NCI-H2171 treated with DMSO at 0.1 percent for 48 hours (cell line): ENCODE measurements around the gene FAT1.

Experiments used
- DNase-seq: peaks from one replicate; lab custom pipeline; 2025; lab: John Stamatoyannopoulos, UW

FAT1 gene

DNA sequence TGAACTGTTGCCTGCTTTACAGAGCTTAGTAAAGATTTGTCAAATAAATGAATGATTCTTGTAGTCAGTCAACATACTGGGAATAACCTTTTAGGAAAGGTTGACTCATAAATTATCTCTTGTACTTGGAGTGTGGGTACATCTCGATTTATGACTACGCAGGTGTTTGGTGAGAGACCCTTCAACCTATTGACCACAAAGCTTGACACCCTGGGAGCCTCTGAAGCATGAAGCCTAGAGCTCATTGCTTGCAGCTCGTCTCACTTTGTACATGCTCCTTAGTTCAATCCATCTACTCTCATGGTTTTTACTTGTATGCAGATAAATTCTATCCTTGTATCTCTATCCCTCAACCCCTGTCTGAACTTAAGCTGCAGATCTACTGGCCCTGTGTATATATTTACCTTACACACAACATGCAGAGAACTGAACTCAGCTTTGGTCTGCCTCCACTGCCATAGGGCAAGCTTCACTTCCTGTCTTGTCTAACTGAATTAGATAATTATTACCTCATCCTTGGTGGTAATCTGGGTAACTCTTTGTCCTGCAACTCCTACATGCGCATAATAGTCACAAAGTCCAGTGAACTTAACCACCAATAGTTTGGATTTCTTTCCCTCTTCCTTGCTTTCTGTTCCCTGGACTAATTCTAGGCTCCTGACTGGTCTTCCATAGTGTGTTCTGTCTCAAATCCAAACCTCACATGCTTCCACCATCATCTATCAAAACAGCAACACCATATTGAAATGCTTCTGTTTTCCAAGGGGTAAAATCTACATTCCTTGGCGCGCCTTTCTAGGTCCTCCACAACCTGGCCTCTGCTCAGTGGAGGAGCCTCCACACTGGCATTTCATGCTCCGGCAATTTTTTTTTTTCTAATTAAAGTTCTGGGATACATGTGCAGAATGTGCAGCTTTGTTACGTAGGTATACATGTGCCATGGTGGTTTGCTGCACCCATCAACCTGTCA lies 32.2 kb upstream of the FAT1 start:
- DNase-seq = no peak

DNA sequence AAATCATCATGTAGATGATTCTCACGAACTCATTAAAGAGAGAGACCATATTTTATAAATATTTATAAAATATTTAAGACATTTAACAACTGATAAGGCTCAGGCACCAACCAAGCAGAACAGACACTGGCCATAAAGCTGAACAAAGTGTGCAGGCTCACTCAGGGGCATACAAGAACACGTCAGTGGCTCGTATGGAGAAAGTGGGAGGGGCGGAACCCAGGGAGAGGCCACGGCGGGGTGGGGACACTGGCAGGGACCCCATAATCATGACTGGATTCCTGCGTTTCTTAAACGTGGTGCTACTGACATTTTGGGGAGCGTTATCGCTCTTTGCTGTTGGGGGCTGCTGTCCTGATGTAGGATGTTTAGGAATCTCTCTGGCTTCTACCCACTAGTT lies 31.3 kb upstream of the FAT1 start:
- no peak for DNase-seq

DNA sequence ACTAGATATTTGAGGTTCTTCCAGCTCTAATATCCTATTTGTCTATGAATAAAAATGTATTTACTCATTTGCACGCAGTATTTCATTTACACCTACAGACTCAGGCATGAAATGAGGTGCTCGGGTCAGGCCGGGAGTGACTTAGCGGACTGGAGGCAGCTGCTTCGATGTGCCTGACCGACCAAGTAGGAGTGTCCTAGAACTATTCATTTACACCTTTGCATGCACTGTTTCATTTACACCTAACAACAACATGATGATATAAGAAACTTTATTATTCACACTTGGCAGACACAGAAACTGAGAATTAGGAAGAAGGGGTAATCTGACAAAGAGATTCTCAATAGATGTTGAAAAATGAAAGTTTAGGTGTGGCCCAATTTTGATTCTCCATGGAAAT lies 28.7 kb upstream of the FAT1 start:
- no peak for DNase-seq

DNA sequence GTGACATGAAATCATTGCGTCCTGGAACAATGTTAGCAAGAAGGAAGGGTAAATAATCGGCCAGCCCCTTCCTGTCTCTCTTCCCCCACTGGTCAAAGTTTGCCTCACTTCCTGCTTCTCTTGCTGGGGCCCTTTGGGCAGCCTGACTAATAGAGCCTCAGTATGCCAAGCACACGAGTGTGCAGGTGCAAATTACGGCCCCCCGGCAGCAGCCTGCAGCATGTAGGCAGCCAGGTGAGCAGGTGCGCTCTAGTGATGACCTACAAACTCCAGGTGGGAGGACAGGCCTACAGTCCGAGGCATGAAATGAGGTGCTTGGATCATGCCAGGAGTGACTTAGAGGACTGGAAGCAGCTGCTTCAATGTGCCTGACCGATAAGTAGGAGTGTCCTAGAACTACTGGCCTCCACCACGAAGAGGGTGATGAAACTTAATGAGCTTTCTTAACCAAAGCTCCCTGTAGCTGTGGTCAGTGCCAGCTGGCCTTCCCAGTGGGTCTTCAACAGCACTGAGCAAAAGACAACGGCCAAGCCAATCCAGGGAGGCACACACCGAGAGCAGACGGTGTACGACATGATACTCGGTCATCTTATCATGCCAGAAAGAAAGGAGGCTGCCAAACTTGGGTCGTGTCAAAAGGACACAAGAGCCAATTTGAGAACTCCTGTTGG lies 26.1 kb upstream of the FAT1 start:
- DNase-seq = no peak

DNA sequence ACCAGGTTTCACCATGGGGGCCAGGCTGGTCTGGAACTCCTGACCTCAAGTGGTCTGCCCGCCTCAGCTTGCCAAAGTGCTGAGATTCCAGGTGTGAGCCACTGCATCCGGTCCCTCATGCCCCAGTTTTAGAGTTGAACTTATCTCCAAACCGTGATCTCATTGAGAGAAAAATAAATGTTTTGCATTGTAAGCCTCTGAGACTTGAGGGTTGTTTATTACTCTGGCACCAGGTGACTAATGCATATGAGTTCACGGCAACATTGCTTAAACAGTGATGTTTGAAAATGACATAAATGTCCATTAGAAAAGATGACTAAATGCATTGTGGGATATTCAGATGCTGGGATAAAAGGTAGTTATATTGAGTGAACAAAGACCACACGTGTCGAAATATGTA lies 22.9 kb upstream of the FAT1 start:
- DNase-seq = no peak

DNA sequence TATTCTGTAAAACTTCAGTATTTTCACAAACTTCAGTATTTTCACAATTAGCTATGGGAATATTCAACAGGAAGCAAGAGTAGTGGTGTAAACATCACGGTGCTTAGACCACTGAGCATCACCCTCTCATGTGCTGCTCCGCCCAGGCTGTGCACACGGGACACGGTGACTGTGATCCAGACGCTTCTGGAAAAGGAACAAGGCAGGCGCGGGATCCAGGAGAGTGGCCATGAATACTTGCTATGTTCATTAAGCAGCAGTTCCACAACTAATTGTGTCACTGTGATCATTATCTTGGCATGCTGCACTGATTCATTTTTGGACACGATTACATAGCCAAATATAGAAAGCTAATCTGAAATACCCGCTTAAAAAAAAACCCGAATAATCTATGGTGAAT lies 19.6 kb upstream of the FAT1 start:
- no peak for DNase-seq

DNA sequence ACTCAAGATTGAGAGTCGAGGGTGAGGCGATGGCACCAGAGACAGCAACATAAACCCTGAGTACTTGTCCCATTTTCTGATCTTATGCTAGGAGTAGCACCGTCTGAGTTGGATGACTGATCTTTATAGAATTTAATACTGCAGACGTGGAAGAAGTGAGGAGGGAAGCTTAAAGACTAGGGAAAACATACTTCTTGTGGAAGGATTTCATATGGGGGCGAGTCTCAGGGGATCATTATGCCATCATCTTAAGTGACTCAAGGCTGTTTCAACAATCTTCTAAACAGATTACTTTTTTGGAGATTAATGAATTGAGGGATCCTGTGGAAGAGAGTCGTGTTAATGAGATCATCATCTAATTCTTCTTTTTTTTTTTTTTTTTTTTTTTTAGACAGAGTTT lies 17.2 kb upstream of the FAT1 start:
- DNase-seq = no peak

DNA sequence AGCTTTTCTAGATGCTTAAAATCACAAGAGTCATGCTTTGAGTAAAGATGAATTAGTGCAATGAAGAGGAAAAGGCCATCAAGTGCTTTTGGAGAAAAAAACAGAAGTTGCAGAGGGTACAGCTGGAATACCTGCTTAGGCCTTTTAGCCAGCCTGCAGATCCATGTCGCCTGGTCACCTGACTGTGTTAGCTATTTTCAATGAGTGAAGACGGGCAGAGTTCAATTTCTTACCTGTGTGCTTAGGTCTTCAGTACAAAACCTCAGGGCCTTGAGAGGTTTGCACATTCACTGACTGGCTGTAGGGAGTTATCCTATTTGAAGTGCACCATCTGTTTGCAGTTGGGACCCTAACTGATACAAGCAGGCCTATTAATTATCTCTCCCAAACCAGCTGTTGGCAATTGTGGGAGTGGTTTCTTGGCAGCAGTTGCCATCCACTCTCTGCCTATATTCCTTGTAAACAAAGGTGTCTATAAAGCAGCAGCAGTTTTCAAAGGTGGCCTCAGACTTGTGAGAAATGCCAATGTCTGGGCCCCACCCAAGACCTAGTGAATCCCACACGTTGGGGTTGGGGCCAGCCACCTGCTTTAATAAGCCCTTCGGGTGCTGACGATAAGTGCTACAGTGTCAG lies 16.3 kb upstream of the FAT1 start:
- peak; percentile 23 for DNase-seq

DNA sequence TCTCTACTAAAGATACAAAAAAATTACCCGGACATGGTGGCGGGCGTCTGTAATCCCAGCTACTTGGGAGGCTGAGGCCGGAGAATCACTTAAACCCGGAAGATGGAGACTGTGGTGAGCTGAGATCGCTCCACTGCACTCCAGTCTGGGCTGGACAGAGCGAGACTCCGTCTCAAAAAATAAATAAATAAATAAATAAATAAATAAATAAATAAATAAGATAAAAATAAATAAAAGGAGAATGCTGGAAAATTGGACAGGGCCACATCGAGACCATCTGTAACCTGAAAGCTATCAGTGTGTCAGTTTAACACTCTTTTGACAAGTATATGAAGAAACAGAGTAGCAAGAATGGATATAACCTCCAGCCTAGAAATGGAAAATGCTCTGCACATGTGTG lies 15.7 kb upstream of the FAT1 start:
- no peak for DNase-seq

DNA sequence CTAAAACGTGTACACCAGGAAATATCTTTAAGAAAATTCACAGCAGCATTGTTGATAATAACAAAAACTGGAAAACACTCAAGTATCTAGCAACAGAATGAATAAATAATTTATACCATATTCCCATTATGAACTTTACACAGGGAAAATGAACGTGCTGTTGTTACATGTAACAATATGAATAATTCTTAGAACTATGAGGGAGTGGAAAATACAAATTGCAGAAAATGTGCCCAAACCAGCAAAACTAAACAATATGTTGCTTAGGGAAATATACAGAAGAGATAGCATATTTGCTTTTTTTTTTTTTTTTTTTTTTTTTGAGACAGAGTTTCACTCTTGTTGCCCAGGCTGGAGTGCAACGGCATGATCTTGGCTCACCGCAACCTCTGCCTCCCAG lies 14.8 kb upstream of the FAT1 start:
- DNase-seq = no peak

DNA sequence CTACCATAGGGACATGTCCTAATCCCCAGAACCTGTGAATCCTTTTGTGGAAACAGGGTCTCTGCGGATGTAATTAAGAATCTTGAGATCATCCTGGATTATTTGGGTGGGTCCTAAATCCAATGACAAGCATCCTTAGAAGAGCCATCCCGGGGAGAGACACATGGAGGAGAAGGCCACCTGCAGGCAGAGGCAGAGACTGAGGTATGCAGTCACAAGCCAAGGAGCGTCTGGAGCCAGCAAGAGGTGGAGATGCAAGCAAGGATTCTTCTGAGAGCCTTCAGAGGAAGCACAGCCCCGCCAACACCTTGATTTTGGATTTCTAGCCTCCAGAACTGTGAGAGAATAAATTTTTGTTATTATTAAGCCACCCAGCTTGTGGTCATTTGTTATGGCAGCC lies 13.8 kb upstream of the FAT1 start:
- DNase-seq = no peak

DNA sequence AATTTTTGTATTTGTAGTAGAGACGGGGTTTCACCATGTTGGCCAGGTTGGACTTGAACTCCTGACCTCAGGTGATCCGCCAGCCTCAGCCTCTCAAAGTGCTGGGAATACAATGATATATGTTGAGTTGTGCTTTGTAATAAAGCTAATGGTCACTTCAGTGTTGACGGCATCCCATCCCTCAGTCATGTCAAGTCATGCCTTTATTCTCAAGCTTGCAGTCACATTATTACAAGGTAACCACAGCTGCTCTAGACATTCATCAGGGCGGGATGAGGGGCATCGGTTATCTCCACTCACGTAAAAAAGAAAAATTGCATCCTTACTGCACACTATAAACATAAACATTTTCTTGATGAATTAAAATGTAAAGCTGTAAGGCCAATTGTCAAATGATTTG lies 12.8 kb upstream of the FAT1 start:
- DNase-seq = no peak

DNA sequence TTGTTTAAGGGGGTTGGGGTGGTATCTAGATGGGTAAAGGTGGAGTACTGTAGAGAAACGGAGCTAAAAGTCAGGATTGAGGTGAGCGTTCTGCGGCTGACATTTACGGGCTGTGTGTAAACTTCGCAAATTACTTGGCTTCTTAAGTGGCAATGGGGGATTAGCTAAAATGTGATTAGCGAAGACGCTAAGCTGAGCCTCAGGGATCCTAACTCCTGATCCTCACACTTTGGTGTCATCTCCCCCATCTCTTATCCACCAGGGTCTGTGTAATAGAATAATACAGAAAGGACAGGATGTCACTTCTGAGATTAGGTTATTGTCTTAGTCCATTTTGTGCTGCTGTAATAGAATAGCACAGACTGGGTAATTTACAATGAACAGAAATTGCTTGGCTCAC lies 10.6 kb upstream of the FAT1 start:
- DNase-seq = no peak

DNA sequence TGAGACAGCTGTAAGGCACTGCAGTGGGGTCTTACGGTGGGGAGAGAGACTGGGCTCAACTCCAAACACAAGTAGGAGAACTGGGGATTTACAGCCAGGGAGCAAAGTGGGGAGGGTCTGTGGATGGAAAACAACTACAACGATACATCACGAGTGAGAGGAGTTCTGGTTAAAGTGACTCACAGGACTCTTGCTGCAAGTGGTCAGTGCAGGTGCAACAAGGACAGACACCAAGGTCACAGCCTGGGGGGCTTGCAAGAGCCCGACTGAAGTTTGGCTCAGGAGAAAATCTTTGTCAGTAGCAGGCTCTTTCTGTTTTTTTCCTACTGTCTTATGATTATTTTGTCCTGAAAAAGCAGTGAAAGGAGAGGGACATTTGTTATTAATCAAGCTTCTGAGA lies 10.1 kb upstream of the FAT1 start:
- no peak for DNase-seq

DNA sequence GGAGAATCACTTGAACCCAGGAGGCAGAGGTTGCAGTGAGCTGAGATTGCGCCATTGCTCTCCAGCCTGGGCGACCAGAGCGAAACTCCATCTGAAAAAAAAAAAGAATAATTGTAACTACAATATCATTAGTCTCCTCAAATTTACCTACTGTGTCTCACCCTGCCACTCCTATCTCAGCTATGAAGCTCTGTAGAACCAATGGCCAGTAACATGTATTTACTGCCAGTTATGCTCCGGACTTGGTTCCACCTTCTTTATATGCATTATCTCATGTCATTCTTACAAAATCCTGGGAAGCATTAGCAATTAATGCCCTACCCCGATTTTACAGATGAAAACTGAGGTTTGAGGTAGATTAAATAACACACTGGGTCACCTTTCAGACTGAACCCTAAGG lies 7.0 kb upstream of the FAT1 start:
- DNase-seq = no peak

DNA sequence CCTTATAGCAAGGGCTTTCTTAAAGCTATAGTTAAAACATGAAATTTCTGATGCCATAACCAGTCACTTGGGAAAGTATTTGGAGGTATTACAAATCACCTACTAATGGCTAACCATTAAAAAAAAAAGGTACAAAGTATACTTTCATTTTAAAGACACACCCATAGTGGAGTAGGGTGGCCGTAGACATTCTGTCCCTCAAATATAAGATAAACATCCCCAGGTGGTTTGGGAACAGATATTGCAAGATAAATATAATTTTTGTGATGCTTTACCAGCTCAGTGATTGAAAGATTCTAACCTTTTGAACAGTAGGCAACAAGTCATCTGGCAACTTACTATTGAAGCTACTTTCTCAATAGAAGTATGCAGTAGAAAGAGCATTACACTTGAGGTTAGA lies 6.2 kb upstream of the FAT1 start:
- DNase-seq = no peak

DNA sequence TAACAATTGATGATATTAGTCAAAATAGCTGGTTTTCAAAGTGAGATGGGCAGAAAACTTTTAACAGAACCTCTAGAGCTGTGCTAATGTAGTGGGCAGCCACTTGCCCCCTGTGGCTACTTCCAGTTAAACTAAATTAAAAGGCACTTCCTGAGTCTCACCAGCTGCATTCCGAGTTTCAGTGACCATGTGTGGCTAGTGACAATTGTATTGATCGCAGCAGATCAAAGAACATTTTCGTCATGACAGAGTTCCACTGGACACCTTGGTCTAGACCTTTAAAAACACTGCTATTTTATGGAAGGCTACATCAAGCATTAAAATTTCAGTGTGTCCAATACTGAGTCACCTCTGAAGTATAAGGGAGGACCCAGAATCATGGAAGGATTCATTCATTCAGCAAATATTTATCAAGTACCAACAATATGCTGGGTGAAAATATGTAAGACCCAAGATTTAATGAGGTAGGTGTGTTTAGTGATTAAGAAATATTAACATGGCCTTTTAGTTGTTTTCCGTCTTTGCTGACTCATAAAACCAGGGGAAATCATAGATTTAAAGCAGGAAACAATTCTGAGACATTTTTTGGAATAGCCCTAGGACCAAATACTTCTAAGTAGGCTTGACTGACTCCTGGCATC lies 5.1 kb upstream of the FAT1 start:
- DNase-seq = no peak

DNA sequence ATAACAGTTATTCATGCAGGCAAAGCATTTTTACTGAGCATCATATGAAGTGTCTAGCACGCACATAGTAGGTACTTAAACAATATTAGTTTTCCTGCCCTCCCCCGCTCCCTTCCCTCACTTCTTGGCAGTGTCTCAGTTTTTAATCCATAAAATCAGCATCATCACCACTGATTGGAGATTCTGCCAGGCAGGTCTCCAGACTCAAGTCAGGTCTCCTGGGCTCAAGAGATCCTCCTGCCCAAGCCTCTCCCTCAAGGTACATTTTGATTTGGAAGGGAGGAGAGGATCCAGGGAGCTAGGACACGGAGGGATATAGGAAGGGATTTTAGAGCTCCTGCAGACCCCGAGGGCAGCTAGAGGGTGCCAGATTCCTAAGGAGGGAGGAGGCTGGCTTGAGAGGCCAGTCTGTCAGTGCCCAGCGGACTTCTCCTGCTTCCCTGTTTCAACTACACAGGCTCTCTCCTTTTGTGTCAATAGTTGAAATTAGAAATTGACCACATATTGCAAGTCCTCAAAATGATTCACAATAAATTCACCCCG lies 4.4 kb upstream of the FAT1 start:
- no peak for DNase-seq

DNA sequence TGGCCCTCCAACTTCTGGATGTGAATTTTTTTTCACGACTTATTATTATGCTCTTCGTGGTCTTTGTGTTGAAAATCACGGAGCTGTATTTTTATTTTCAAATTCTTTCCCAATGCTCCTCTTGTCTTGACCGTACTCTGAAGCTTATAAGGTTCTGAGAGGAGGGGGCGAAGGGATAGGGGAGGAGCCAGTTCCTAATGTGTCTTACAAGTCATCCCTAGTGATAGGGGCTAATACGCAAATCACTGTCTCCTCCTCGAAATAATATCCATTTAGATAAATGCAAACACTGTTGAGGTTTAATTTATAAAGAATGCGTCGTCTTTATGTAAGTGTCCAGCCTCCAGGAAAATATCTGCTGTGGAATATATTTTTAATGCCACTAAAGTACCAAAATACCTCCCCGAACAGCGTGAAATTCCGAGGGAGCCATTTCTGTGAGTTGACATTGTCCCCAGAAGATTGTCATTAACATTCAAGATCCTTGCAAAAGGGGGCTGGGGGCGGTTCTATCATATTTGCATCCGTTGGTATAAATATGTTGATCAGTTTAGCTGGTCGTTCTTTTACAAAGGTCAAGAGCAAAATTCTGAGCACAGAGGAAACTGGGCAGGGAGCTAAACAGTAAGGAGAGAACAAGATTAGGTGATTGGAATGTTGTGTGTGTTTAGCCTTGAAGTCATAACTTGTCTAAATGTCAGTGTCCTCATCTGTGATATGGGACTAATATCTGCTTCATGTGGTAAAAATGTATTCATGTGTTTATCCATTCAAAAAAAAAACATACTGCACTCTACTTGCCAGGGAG lies 3.7 kb upstream of the FAT1 start:
- DNase-seq = no peak

DNA sequence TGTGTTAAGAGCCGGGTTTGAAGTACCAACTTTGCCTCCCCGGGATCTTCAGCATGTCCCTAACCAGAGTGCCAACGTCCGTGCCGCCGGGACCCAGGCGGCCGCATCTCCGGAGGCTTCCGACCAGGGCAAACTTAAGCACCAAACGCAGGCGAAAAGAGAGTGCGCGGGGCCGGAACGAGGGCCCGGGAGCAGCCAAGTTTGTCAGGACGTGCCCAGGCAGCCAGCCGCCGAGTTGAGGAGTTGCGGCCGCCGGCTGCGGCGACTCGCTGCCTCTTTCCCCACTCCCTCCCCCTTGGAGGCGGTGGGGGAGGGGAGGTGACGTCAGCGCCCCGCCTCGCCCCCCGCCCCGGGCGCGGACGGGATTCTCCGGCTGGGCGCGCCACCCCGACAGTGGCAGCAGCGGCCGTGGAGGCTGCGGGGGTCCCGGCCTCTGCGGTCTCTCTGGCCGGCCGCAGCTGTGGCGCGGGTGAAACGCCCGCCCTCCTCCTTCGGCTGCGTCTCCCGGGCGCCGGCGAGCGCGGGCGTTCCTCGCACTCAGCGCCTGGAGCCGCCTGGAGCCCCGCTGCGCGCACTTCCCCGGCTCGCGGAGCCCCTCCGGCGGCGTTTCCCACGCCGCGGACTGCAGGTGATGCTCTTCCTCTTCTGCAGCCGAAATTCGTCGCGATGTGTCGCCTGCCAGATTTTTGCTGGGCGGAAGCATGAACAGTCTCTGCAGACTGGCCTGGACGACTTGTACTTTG lies 2.9 kb upstream of the FAT1 start:
- DNase-seq = no peak
